ENCODE measurements around the gene SRMS.

DNA sequence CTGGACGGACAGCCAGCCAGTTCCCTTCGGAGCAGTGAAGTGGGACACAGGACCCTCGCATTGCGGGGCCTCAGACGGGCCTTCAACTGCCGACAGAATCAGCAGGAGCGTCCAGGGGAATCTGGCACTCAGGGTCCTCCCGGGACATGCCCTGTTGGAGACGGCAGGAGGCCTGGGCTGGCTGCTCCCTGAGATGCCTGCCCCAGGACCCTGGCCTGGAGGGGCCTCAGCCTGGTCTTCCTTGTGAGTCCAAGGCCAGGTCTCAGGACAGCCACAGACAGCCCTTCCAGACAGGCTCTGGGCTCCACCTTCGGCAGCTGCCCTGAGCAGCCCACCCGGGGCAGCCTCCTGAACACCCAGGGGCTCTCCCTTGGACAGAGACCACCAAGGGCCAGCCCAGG, 41.1 kb upstream of the SRMS start:
- TF ChIP-seq, protein P1, sequence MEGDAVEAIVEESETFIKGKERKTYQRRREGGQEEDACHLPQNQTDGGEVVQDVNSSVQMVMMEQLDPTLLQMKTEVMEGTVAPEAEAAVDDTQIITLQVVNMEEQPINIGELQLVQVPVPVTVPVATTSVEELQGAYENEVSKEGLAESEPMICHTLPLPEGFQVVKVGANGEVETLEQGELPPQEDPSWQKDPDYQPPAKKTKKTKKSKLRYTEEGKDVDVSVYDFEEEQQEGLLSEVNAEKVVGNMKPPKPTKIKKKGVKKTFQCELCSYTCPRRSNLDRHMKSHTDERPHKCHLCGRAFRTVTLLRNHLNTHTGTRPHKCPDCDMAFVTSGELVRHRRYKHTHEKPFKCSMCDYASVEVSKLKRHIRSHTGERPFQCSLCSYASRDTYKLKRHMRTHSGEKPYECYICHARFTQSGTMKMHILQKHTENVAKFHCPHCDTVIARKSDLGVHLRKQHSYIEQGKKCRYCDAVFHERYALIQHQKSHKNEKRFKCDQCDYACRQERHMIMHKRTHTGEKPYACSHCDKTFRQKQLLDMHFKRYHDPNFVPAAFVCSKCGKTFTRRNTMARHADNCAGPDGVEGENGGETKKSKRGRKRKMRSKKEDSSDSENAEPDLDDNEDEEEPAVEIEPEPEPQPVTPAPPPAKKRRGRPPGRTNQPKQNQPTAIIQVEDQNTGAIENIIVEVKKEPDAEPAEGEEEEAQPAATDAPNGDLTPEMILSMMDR (IDR thresholded peaks at IDR 0.05) = no peak
- TF ChIP-seq POLR2A (IDR thresholded peaks at IDR 0.05) = no peak

Data from heart left ventricle (tissue), 13 donors.